ENCODE data around the gene PGF.
A peak's percentile ranks its signal among the peaks of the same experiment; 100 is the strongest.

The PGF gene

DNA sequence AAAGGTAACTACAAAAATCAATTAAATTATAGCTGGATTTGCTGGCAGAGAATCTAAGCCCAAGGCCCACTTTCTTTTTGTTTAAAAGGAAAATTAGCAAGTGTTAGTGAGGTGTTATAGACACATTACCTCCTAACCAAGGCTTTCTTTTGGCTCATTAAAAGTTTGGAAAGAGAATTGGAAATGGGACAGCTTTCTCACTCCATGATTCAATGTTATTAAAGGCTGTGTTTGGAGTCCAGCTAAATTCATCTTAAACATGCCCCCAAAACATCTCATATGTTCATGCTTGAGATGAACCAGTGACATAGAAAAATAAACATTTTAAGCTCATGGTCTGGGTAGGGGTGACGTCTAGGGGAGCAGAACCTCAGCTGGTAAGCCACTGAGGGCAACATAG lies 13.4 kb upstream of the PGF start:
- TF ChIP-seq ZFX (IDR thresholded peaks at IDR 0.05): no peak
- TF ChIP-seq, protein P1, sequence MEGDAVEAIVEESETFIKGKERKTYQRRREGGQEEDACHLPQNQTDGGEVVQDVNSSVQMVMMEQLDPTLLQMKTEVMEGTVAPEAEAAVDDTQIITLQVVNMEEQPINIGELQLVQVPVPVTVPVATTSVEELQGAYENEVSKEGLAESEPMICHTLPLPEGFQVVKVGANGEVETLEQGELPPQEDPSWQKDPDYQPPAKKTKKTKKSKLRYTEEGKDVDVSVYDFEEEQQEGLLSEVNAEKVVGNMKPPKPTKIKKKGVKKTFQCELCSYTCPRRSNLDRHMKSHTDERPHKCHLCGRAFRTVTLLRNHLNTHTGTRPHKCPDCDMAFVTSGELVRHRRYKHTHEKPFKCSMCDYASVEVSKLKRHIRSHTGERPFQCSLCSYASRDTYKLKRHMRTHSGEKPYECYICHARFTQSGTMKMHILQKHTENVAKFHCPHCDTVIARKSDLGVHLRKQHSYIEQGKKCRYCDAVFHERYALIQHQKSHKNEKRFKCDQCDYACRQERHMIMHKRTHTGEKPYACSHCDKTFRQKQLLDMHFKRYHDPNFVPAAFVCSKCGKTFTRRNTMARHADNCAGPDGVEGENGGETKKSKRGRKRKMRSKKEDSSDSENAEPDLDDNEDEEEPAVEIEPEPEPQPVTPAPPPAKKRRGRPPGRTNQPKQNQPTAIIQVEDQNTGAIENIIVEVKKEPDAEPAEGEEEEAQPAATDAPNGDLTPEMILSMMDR (conservative IDR thresholded peaks at IDR 0.05): no peak
- H3K27ac ChIP-seq: no peak overlapping the region

DNA sequence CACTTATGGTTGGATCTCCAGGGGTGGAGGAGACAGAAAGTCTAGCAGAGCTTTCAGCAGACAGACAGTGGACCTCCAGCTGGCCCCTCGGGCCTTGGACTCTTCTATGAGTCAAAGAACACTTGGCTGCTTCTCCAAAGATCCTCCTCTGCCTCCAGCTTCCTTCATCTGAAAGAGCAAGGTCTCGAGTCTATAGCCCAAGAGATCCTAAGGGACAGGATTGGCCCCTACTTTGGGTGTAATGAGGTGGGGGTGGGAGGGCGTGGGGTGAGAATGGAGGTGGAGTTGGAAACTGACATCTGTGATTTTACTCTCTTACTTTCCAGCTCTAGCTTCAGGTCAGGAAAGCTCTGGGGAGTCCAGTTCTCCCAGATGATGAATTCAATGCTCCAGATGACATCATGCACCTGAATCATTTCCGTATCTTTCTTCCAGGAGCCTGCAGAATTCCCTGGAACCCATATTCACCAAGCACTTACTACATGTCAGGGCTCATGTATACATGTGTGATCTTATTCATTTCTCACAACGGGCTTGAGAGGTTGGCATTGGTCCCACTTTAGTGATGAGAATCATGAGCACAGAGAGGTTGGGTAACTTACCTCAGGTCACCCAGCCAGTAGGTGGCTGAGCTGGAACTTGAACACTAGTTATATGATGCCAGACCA lies 10.2 kb upstream of the PGF start:
- TF ChIP-seq ZFX (IDR thresholded peaks at IDR 0.05): no peak
- TF ChIP-seq, protein P1 (conservative IDR thresholded peaks at IDR 0.05): no peak
- H3K27ac ChIP-seq: no peak overlapping the region

DNA sequence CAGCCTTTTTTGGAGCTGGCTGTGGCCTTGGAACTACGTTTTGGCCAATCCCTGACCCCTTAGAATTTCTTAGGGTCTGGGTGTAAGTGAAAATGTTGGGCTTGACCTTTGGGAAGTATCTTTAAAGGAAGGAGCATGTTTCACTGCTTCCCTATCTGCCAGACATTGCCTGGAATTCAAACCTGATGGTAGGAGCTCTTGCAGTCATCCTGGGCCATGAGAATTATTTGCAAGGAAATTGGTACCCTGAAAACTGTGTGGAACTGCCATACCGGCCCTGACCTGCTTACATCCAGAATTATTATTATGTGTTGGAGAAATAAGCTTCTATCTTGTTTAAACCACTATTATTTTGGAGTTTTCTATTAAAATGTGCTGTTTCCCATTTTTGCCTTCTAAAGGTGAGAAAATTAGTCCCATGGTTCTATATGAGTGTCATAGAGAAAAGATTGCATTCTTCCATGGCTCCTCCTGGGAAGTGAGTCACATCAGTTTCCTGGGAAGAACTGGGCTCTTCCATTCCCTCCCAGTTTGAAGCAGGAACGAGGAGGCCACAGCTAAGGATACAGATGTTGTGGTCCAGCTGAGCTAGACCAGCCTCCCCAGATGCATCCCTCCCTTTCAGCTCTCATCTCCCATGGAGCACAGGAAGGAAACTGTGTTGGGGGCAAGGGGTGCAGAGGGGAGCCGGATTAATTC lies 9.5 kb upstream of the PGF start:
- TF ChIP-seq ZFX (IDR thresholded peaks at IDR 0.05): no peak
- TF ChIP-seq, protein P1 (conservative IDR thresholded peaks at IDR 0.05): no peak
- no peak overlapping the region for H3K27ac ChIP-seq

DNA sequence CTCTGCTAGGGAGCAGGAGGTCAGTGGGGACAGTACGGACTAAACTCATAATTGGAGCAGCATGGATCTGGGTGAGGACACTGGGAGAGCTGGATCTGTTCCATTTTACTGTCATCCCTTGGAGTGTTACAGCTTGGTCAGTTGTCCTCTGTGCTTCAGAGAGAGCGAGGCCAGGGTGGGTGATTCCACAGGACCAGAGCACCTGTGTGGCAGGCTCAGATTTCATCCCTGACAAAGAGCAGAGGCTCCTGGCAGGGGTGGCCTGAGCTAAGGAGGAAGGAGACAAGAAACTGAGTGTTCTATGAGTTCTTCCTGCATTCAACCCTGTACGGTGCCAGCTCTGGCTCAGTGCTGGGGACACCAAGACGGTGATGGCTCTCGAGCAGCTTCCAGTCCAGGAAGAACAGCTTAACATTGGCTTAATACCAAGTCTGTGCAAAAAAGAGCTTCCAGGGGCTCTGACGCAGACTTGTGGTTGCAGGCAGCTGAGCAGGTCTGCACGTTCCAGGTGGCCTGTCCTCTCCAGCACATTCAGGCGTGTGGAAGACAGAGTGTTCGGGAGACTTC lies 8.4 kb upstream of the PGF start:
- TF ChIP-seq, protein P1 (conservative IDR thresholded peaks at IDR 0.05): no peak
- no peak for TF ChIP-seq ZFX (IDR thresholded peaks at IDR 0.05)
- peak overlapping the region; percentile 10; the same call in 1 of the 2 replicates for H3K27ac ChIP-seq

DNA sequence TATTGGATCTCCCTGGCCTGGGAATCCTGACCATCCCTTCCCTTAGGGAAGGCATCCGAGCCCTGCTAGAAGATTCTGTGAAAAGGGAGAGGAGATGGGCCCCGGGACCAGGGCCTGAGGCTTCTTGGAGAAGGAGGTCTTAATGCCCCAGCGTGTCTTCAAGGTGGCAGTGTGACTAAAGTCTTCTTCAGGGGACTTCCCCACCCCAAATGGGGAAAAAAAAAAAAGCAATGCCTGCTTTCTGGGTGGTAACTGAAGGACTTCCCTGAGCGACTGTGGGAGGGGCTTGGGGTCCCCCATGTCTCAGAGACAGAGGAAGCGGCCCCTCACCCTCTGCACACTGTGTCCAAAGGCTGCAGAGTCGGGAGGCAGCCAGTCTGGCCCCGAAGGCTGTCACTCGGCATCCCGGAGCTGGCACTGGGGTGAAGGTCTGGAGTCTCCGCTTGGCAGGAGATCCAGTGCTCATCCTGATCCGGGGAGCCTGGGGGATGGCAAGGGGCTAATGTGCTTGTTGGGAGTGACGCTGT lies 7.8 kb upstream of the PGF start:
- peak overlapping the region; percentile 10; the same call in 1 of the 2 replicates for H3K27ac ChIP-seq
- no peak for TF ChIP-seq ZFX (IDR thresholded peaks at IDR 0.05)
- TF ChIP-seq, protein P1 (conservative IDR thresholded peaks at IDR 0.05): no peak

DNA sequence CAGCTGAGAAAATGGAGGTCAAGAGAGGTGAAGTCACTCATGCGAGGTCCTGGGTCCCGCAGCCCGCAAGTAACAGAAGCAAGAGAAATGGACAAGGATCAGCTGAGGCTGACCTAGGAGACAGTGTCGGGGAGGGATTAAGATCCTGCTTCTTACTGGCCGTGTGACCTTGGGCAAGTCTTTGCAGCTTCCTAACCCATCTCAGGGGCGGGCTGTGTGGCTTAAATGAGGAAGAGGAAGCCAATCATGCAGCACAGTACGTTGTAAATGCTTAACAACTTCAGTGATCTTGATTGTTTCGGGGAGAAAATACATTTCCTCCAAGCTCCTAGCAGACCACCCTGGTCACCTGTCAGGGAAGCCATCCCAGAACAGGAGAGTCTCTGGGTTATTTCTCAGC lies 7.1 kb upstream of the PGF start:
- H3K27ac ChIP-seq: no peak overlapping the region
- TF ChIP-seq, protein P1 (conservative IDR thresholded peaks at IDR 0.05): no peak
- TF ChIP-seq ZFX (IDR thresholded peaks at IDR 0.05): no peak

DNA sequence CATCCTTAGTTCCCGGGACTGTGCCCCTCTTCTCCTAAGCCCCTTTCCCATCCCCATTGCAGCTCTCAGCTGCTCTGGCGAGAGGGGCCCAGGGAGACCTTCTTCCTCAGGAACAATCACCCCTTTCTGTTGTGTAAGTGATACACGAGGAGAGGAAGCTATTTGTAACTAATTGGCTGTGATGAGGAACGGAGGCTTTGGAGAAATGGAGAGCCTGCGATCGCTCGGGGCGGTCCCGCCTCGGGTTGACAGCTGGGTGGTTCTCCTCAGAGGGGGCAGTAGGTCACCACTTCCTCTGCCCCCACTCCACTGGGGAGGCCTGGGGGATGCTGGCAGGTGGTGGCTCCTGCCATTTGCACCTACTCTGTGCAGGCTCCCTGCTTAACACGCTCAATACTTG lies 6.6 kb upstream of the PGF start:
- no peak overlapping the region for H3K27ac ChIP-seq
- TF ChIP-seq, protein P1 (conservative IDR thresholded peaks at IDR 0.05): no peak
- TF ChIP-seq ZFX (IDR thresholded peaks at IDR 0.05): no peak
